GM12865 (cell line): Measurements from ENCODE around the gene MRPS26.

ENCODE experiments used
- DNase-seq: peaks from one replicate; pipeline ENCODE4 v3.0.0; 2010; ENCODE audit warnings: low read depth
- H3K4me3 ChIP-seq: 2 replicates; pipeline ENCODE4 v1.5.1; 2011; ENCODE audit warnings: mild to moderate bottlenecking, low read depth, low read length, control low read depth
- TF ChIP-seq, protein P1 (sequence below): IDR thresholded peaks from 2 replicates; pipeline ENCODE4 v1.5.1; 2011; ENCODE audit warnings: low read length, control low read depth, low read depth, inconsistent platforms; ENCODE audit not compliant: insufficient read depth; ENCODE audit errors: missing control alignments

Gene MRPS26

DNA sequence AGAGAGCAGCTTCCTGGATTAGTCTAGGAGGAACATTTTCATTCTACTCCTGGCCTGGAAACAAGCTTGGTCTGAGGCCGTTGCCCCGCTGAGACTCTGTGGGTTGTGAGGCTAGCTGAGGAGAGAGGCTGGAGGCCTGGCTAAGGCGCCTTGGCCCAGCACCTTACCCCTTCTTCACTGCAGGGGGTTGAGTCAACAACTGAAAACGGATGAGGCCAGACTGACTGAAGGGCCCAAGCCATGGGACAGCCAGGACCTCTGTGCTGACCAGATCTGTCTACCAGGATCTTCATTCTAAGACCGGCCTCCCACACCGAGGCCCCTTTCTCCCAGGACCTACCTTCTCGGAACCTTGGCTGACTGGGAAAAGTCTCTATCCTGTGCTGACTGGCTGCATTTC, 42.2 kb downstream of the MRPS26 start:
- no peak overlapping the region for H3K4me3 ChIP-seq
- no peak for DNase-seq
- TF ChIP-seq, protein P1, sequence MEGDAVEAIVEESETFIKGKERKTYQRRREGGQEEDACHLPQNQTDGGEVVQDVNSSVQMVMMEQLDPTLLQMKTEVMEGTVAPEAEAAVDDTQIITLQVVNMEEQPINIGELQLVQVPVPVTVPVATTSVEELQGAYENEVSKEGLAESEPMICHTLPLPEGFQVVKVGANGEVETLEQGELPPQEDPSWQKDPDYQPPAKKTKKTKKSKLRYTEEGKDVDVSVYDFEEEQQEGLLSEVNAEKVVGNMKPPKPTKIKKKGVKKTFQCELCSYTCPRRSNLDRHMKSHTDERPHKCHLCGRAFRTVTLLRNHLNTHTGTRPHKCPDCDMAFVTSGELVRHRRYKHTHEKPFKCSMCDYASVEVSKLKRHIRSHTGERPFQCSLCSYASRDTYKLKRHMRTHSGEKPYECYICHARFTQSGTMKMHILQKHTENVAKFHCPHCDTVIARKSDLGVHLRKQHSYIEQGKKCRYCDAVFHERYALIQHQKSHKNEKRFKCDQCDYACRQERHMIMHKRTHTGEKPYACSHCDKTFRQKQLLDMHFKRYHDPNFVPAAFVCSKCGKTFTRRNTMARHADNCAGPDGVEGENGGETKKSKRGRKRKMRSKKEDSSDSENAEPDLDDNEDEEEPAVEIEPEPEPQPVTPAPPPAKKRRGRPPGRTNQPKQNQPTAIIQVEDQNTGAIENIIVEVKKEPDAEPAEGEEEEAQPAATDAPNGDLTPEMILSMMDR = no peak

- TF ChIP-seq, protein P1 = no peak
- no peak for DNase-seq
- no peak overlapping the region for H3K4me3 ChIP-seq
Observed at GRCh38 chr20:3090565-3090964, 44.7 kb downstream of the MRPS26 start.

DNA sequence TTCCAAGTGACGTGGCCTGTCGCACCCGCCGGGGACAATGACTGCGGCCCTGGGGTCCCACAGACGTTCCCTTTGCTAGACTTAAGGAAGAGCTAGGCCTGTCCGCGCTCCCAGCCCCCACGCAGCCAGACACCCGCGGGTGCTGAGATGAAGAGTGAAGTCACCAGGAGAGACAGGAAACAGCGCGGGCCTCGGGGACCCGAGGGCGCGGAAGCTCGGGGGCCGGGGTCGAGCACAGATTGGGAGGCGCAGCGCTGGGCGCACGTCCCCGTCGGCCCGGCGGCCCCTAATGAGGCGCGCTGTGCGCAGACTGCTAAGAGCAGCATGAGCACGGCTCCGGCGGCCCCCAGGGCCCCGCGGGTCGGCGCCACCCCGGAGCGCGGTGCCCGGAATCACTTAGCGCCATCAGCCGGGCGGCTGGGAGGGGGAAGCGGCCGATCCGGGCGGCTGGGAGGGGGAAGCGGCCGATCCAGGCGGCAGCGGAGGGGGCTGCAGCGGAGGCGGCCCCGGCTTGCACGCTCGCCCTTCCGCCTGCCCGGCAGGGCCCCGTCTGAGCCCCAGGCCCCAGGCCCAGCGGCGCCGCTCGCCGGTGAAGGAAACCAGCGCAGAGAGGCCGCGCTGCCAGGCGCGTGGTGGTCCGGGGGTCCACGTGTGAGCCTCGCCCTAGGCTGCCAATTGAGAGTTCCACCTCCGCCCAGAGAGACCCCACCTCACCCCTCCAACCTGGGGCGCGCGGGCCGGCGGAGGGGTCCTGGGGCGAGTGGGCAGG, 46.9 kb downstream of the MRPS26 start:
- H3K4me3 ChIP-seq = no peak overlapping the region
- TF ChIP-seq, protein P1 = no peak
- DNase-seq = no peak

DNA sequence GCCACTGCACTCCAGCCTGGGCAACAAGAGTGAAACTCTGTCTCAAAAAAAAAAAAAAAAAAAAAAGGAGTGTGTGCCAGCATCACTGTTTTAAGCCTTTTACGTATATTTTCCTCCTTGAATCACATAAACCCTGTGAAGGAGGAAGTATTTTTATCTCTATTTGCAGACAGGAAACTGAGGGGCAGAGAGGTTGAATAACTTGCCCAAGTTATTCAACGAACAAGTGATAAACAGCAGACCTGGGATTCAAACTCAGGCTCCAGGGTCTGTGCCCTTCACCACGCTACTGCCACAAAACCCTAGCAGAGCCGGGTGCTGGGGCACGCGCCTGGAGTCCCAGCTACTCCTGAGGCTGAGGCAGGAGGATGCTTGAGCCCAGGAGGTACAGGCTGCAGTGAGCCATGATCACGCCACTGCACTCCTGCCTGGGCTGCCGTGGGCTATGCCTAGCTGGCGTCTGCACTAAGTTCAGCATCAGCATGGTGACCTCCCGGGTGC, 48.1 kb downstream of the MRPS26 start:
- no peak overlapping the region for H3K4me3 ChIP-seq
- DNase-seq = no peak
- TF ChIP-seq, protein P1 = no peak

DNA sequence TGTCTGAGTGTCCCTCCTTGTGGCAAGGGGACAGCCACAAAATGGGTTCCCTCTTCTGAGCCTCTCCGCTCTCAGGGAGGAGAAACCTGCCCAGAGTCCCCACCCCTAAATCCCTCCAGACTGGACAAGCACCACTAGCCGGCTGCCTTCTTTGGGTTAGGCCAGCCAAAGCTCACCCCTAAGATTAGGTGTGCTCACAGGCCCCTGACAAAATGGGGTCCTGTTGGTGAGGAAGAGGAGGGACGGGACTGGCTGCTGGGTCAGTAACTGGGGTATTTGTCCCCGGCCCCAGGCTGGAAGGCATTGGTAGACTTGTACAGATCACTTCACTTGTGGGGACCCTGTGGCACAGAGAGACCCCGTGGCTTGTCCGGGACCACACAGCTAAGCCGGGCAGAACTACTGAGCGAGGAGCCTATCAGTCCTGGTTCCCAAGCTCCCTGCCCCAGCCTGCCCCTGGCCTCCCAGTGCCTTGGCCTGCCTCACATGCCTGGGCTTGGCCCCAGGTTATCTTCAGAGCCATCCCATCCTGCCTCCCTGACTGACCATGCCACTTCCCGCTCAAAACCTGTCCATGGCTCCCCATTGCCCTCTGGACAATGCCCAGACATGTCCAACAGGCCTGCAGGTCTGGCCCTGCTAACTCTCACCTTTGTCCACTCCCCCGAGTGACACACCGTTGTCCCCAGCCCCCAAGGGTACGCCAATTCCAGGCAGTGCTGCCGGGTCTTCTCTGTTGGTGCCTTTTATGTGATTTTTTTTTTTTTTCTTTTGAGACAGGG, 49.2 kb downstream of the MRPS26 start:
- H3K4me3 ChIP-seq = no peak overlapping the region
- DNase-seq = no peak
- TF ChIP-seq, protein P1 = no peak
